HL-60/S4 (cell line): Measurements from ENCODE around the gene ATF5.

Experiments used
- in situ Hi-C: fragments of 300-500 bp; cut with MboI; formaldehyde crosslinking; loops from 2 replicates; pipeline ENCODE4 v1.14.3; 2022; ENCODE audit warnings: low sequenced_read_pairs

The ATF5 gene

GRCh38 chr19:49894011-49894664, 34.9 kb upstream of the ATF5 start:
- in situ Hi-C loops = no loop called here

GRCh38 chr19:49894879-49895565, 34.0 kb upstream of the ATF5 start:
- in situ Hi-C loops = no loop called here

- in situ Hi-C loops = no loop called here
Measured at GRCh38 chr19:49895566-49896297, 33.3 kb upstream of the ATF5 start.

GRCh38 chr19:49896863-49897621, 32.0 kb upstream of the ATF5 start, which contains the start of gene IL4I1:
Gene IL4I1 (minus strand): TSS chr19:49896887. CDS start chr19:49896160, 727 bp downstream.
- in situ Hi-C loops = no loop called here

- in situ Hi-C loops = no loop called here
Measured at GRCh38 chr19:49904136-49904535, 24.9 kb upstream of the ATF5 start.

GRCh38 chr19:49906879-49907564, 22.0 kb upstream of the ATF5 start:
- in situ Hi-C loops = no loop called here

- in situ Hi-C loops = no loop called here
Measured at GRCh38 chr19:49907745-49908446, 21.1 kb upstream of the ATF5 start.

GRCh38 chr19:49908480-49909420, 20.3 kb upstream of the ATF5 start:
- in situ Hi-C loops = no loop called here

- in situ Hi-C loops = no loop called here
Measured at GRCh38 chr19:49910179-49910578, 18.8 kb upstream of the ATF5 start.

GRCh38 chr19:49911381-49912145, 17.4 kb upstream of the ATF5 start:
- in situ Hi-C loops = no loop called here

- in situ Hi-C loops = no loop called here
Measured at GRCh38 chr19:49912965-49913685, 15.9 kb upstream of the ATF5 start.

GRCh38 chr19:49913720-49914119, 15.3 kb upstream of the ATF5 start:
- in situ Hi-C loops = no loop called here

GRCh38 chr19:49915271-49915670, 13.7 kb upstream of the ATF5 start:
- in situ Hi-C loops = no loop called here

GRCh38 chr19:49916839-49917733, 11.9 kb upstream of the ATF5 start:
- in situ Hi-C loops = no loop called here

GRCh38 chr19:49918089-49918488, 10.9 kb upstream of the ATF5 start:
- in situ Hi-C loops = no loop called here

GRCh38 chr19:49920624-49921363, 8.2 kb upstream of the ATF5 start:
- in situ Hi-C loops = no loop called here
